UCSD-AML1 (cell line): ENCODE results near the gene C19orf44.
A peak's percentile ranks its signal among the peaks of the same experiment; 100 is the strongest.
"Not testable (repeated sequence)": the region's sequence is repeated elsewhere in the genome, so short reads cannot be mapped to it uniquely, and the experiment has no call there.

Experiments used
- DNase-seq: peaks from one replicate; lab custom pipeline; 2025; ENCODE audit not compliant: unreplicated experiment; lab: John Stamatoyannopoulos, UW

The C19orf44 gene

DNA sequence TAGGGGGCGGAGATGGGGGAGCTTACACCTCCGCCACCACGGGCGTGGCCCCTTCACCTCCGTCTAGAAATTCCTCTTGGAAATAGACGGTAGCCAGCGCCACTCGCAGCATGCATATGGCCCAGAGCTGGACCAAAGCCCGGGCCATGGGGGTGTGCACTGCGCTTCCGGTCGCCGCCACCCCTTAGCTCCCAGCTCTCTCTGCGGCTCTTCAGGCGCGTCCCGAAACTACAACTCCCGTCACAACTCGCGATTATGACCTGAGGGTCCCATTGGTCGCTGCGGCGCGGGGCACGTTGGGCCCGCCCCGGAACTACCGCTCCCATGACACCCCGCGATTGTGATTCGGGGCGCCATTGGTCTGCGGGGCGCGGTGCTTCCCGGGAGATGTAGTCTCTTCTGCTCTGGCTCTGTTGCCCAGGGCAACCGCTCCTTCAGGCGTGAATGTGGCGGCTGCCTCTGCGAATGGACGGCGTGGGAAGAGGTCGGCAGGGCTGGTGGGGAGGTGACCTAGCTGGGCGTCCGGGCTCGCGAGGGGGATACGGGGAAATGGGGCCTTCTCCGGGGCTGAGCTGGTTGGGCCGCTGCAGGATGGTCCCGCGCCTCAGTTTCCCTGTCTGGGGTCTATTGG is at the start of gene C19orf44, which contains the start of gene CALR3:
Gene C19orf44, plus strand, starts transcription at position 413 of the 631 bp plus-strand sequence. CDS start 4,399 bp downstream, outside the sequence.
Gene CALR3, minus strand, starts transcription at position 186 of the 631 bp plus-strand sequence. Its CDS starts 38 bp downstream, at position 148.
- DNase-seq = peak; percentile 98

DNA sequence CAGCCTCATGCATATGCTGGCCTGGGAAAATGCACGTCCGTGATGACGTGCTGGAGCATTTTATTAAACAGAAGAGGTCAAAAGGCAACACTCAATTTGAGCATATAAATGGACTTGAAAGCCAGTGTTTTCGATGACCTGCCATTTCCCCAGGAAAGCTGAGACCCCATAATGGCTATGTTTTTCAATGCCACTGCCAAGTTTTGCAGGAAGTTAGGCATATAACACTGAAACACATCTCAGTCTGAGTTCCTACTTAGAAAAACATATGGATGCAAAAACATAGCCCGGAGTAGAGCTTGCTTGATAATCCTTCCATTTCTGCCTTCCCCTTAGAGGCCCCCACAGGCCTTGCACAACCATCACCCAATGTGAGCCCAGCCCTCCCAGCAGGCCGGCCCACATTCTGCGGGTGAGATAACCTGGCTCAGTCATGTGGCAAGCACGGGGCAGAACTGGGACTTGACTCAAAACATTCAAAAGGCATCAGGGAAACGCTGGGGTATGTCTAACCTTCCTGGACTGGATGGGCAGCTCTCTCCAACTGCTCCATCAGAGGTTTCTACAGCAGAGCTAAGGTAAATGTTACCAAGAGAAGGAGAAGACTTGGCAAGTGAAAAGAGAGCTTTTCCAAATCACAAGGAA is 49.3 kb upstream of the C19orf44 start:
- DNase-seq = peak; percentile 58

- not testable (repeated sequence) for DNase-seq
Measured at GRCh38 chr19:16448872-16449271, 47.3 kb upstream of the C19orf44 start.

- no peak for DNase-seq
Measured at GRCh38 chr19:16449330-16449961, 46.7 kb upstream of the C19orf44 start.

DNA sequence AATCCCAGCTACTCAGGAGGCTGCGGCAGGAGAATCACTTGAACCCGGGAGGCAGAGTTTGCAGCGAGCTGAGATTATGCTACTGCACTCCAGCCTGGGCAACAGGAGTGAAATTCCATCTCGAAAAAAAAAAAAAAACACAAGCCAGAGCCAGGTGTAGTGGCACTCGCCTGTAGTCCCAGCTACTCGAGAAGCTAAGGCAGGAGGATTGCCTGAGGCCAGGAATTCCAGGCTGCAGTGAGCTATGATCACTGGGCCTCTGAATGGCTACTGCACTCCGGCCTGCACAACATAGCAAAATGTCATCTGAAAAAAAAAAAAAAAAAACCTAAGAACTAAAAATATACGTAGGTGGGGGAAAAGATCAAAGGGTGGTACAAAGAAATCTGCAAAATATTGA is 43.9 kb upstream of the C19orf44 start:
- no peak for DNase-seq

GRCh38 chr19:16454351-16454918 is 41.8 kb upstream of the C19orf44 start:
- DNase-seq = no peak

DNA sequence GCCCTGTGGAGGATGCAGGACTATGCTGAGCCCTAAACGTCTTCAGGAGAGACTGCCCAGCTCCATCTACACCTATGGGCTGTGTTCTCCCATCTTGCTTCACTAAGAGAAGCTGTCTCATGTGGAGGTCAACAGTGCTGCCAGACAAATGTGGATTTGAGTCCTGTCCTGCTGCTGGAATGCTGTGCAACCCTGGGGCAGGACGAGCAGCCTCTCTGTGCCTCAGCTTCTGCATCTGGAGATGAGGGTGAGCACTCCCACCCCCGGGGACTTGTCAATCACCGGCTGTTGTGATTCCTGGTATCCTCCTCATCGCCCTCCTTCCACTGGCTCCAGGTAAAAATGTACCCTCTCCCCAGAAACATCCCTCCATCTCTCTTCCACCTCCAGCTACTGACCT is 40.7 kb upstream of the C19orf44 start:
- no peak for DNase-seq

- no peak for DNase-seq
Measured at GRCh38 chr19:16456652-16457194, 39.5 kb upstream of the C19orf44 start.

DNA sequence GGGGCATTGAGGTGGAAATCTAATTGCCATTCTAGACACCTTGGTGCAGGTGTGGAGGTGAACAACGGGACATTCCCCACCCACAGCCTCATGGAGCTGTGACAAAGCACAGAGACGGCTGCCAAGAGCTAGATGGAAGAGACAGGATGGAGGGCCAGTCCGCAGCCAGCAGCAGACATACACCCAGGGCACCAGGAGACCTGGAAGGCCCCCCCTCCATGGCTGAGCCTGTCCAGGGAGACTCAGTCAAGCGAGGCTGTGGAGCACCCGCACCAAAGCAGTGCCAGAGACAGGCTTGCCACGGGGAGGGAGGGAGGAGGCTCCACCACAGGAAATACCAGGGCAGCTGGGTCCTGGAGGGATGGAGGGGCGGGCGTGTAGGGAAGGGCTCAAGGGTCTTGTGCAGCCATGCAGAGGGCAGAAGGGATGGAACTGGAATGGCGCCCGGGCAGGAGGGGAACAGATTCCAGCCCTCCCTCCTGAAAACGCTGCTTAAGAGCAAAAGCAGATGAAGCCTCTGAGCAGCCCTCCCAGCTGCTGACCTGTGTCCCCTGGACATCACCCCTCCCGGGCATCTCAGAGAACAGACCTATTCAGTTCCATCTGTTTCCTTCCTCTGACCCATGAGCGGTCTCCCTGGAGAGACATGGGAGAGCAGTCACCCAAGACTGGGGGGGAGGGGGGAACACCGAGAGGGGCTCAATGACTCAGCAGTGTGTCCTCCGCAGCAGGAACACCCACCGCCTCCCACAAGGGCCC is 38.8 kb upstream of the C19orf44 start:
- DNase-seq = peak; percentile 60

GRCh38 chr19:16457954-16458331 is 38.3 kb upstream of the C19orf44 start:
- DNase-seq = no peak

DNA sequence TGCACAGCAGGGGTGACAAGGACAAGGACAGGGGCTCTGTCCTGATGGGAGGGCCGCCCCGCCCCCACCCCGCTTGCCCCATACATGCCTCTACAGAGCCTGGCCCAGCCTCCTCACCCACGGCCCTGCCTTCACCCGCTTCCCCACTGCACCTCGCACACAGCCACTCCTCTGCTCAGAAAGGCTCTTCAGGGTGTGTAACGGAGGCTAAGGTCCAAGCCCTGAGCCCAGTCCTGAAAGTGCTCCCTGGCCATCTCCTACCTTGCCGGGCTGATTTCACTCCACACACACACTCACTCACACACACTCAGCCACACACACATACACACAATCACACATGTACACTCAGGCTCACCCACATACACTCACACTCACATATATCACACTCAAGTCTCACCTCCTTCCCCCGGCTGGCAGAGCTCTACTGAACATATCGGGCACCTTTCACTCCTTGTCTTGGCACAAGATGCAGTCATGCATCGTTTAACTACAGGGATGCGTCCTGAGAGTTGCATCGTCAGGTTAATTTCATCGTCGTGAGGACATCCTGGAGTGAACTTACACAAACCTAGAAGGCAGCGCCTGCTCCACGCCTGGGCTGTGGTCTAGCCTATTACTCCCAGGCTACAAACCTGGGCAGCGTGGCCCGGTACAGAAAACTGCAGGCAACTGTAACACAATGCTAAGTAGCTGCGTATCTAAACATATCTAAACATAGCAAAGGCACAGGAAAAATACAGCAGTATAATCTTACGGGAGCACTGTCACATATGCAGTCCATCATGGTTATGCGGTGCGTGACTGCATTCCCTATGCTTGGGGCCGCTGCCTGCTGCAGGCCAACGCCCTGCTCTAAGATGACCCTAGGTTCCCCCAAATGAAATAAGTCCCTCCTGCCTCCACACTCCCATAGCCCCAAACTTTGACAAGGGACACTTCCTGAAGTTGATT is 37.5 kb upstream of the C19orf44 start:
- no peak for DNase-seq

DNA sequence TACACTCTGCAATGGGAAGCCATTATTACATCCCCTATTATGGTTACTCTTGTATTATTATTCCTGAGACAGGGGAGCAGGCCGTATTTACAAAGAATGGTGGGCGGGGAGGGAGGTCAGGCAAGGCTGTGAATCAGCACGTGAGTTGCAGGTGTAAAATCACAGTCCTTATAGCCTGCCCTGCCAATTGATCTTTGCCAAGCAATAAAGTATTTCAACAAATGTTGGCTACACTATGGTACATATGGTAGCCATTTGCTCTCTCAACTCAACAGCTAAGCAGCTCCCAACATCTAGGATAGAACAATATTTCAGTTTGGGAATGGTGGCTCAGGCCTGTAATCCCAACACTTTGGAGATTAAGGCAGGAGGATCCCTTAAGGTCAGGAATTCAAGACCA is 36.5 kb upstream of the C19orf44 start:
- no peak for DNase-seq

DNA sequence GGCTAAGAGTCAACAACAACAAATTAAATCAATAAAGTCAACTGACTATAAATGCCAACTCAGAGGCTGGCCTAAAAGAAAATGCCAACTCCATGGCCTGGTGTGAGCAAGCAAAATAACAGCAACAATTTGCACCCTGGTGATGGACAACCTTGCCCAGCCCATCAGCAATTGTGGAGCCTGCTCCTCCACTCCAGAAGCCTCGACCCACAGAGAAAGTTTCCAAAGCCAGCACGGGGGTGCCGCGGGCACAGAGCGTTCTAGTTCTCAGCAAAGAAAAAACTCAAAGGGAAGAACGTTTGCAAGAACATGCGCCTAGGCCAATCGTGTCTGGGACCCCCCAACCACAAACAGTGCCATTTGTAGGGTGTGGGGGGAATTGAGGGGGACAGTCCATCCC is 35.7 kb upstream of the C19orf44 start:
- no peak for DNase-seq

- DNase-seq = no peak
Measured at GRCh38 chr19:16461630-16462051, 34.6 kb upstream of the C19orf44 start.

DNA sequence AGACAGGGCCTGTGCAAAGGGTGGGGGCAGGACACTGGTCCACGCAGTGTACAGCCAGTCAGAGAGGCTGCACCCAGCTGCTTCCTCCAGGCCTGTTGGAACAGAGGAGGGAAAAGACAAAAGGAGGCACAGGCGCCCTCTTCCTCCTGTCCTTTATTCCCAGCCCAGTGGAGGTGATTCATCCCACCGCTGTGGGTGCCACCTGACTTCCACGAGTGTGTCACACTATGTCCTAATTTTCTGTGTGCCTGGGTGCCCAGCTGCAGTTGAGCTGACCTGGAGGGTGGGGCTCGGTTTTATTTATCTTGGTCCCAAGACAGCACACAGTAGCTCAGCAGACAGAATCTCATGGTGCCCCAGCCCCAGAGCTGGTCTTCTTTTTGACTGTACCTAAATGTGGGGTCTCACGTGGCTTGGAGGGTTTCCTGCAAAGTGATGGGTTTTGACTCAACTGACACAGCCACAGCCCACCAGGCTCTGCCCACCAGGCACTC is 33.4 kb upstream of the C19orf44 start:
- DNase-seq = no peak

DNA sequence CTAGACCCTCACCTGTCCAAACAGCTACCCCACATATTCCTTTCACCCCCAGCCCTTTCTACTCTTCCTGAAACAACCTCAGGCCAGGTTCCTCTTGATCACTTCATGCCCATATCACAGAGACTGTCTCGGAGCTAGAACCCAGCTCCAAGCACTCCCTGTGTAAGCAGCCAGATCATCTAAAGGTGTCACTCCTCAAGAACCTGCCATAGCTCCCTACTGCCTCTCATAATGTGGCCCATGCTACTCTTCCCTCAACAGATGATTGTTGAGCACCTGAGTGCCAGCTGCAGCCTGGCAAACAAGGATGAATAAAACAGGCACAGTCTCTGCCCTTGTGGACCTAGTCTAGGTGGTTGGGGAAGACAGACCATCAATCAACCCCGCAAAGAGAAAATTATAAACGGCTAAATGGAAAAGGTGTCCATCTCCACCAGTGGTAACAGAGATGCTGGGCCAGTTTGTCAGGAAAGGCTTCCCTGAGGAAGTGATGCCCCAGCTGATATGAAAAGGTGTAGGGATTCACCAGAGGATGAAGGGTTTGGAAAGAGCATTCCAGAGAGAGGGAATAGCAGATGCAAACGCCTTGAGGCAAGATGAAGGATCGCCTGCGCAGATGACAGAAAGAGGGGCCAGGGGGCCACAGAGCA is 32.7 kb upstream of the C19orf44 start:
- DNase-seq = no peak

GRCh38 chr19:16463991-16464575 is 32.1 kb upstream of the C19orf44 start:
- no peak for DNase-seq

GRCh38 chr19:16465239-16465638 is 31.0 kb upstream of the C19orf44 start:
- no peak for DNase-seq
